ENCODE data around the gene KANSL1.
"Not testable (repeated sequence)": the region's sequence is repeated elsewhere in the genome, so short reads cannot be mapped to it uniquely, and the experiment has no call there.

Gene KANSL1, protein sequence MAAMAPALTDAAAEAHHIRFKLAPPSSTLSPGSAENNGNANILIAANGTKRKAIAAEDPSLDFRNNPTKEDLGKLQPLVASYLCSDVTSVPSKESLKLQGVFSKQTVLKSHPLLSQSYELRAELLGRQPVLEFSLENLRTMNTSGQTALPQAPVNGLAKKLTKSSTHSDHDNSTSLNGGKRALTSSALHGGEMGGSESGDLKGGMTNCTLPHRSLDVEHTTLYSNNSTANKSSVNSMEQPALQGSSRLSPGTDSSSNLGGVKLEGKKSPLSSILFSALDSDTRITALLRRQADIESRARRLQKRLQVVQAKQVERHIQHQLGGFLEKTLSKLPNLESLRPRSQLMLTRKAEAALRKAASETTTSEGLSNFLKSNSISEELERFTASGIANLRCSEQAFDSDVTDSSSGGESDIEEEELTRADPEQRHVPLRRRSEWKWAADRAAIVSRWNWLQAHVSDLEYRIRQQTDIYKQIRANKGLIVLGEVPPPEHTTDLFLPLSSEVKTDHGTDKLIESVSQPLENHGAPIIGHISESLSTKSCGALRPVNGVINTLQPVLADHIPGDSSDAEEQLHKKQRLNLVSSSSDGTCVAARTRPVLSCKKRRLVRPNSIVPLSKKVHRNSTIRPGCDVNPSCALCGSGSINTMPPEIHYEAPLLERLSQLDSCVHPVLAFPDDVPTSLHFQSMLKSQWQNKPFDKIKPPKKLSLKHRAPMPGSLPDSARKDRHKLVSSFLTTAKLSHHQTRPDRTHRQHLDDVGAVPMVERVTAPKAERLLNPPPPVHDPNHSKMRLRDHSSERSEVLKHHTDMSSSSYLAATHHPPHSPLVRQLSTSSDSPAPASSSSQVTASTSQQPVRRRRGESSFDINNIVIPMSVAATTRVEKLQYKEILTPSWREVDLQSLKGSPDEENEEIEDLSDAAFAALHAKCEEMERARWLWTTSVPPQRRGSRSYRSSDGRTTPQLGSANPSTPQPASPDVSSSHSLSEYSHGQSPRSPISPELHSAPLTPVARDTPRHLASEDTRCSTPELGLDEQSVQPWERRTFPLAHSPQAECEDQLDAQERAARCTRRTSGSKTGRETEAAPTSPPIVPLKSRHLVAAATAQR (N-terminal part only)

DNA sequence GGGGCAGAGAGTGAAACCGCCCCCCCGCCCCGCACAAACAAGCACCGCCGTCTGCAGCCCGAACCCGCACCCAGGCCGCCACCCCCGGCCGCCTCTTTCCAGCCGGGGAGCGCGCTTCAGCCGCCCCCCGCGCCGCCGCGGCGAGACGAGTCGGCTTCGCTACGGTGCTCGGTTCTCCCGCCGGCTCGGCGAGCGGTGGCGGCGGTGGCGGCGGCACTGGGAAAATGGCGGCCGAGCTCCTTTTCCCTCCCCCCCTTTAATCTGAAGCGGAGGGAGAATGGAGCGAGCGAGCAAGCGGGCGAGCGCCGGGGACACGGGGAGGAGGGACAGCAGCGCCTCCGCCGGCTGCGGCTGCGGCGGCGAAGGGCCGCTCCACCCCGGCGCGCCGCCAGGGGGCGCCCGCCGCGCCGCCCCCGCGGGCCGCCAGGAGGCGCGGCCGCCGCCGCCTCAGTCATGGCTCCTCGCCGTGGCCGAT lies at the start of gene KANSL1:
Gene KANSL1, minus strand, starts transcription at position 279 of the 475 bp plus-strand sequence. CDS start 21,286 bp downstream, outside the sequence.
- H3K9me3 ChIP-seq (ENCODE audit: insufficient read depth, low read depth, low read length) = peaks cover 3% of the 10 kb centered on the region
- H3K27me3 ChIP-seq (ENCODE audit: insufficient read depth, low read length) = no peaks in the 10 kb centered on the region
- no peaks in the 10 kb centered on the region for H3K36me3 ChIP-seq (ENCODE audit: insufficient read depth, low read depth, low read length)
- peak within 1 kb of the TSS; percentile 90 for H3K4me3 ChIP-seq (ENCODE audit: low read length)
- peak within 1 kb of the TSS; percentile 98 for H3K9ac ChIP-seq (ENCODE audit: low read depth, low read length)
- H3K4me1 ChIP-seq (ENCODE audit: insufficient read depth, low read length) = peaks cover 17% of the 10 kb centered on the region; the same call in 1 of the 2 replicates
- H3K27ac ChIP-seq (ENCODE audit: low read length) = peak within 1 kb of the TSS; percentile 94

DNA sequence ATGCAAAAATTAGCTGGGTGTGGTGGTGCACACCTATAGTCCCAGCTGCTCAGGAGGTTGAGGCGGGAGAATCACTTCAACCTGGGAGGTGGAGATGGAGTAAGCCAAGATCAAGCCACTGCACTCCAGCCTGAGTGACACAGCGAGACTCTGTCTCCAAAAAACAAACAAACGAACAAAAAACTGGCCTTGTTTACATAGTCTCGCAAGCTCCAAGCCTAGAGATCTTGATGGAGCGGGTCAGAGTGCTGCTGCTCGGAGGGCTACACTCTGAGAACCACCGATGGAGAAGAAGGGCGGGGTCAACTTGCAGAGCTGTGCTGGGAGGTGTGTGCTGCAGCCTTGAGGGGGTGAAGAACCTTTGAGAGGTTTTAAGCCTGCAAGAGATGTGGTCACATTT lies 38.1 kb upstream of the KANSL1 start:
- not testable (repeated sequence) for H3K27me3 ChIP-seq (ENCODE audit: insufficient read depth, low read length); H3K9me3 ChIP-seq (ENCODE audit: insufficient read depth, low read depth, low read length); H3K4me3 ChIP-seq (ENCODE audit: low read length); H3K36me3 ChIP-seq (ENCODE audit: insufficient read depth, low read depth, low read length); H3K4me1 ChIP-seq (ENCODE audit: insufficient read depth, low read length); H3K9ac ChIP-seq (ENCODE audit: low read depth, low read length); H3K27ac ChIP-seq (ENCODE audit: low read length)

- H3K27me3 ChIP-seq (ENCODE audit: insufficient read depth, low read length); H3K9me3 ChIP-seq (ENCODE audit: insufficient read depth, low read depth, low read length); H3K27ac ChIP-seq (ENCODE audit: low read length); H3K9ac ChIP-seq (ENCODE audit: low read depth, low read length); H3K4me1 ChIP-seq (ENCODE audit: insufficient read depth, low read length); H3K36me3 ChIP-seq (ENCODE audit: insufficient read depth, low read depth, low read length): not testable (repeated sequence)
- peak overlapping the region; percentile 58; the same call in 1 of the 2 replicates for H3K4me3 ChIP-seq (ENCODE audit: low read length)
Observed at GRCh38 chr17:46225274-46225794, 32.1 kb upstream of the KANSL1 start.

GRCh38 chr17:46224864-46225263 lies 31.6 kb upstream of the KANSL1 start:
- H3K9me3 ChIP-seq (ENCODE audit: insufficient read depth, low read depth, low read length); H3K27ac ChIP-seq (ENCODE audit: low read length); H3K27me3 ChIP-seq (ENCODE audit: insufficient read depth, low read length); H3K36me3 ChIP-seq (ENCODE audit: insufficient read depth, low read depth, low read length); H3K4me1 ChIP-seq (ENCODE audit: insufficient read depth, low read length); H3K9ac ChIP-seq (ENCODE audit: low read depth, low read length): not testable (repeated sequence)
- peak overlapping the region; percentile 58; the same call in 1 of the 2 replicates for H3K4me3 ChIP-seq (ENCODE audit: low read length)

- H3K4me1 ChIP-seq (ENCODE audit: insufficient read depth, low read length); H3K27ac ChIP-seq (ENCODE audit: low read length); H3K27me3 ChIP-seq (ENCODE audit: insufficient read depth, low read length); H3K4me3 ChIP-seq (ENCODE audit: low read length); H3K9ac ChIP-seq (ENCODE audit: low read depth, low read length); H3K9me3 ChIP-seq (ENCODE audit: insufficient read depth, low read depth, low read length): not testable (repeated sequence)
- peaks cover 10% of the 10 kb centered on the region; the same call in 1 of the 2 replicates for H3K36me3 ChIP-seq (ENCODE audit: insufficient read depth, low read depth, low read length)
Observed at GRCh38 chr17:46223041-46223440, 29.8 kb upstream of the KANSL1 start.

- Histone ChIP-seq H3K4me1 (ENCODE audit: insufficient read depth, low read length) (no peaks in the 10 kb centered on the region), H3K9ac (ENCODE audit: low read depth, low read length) (no peak overlapping the region), H3K9me3 (ENCODE audit: insufficient read depth, low read depth, low read length) (no peaks in the 10 kb centered on the region), H3K27ac (ENCODE audit: low read length) (no peak overlapping the region), H3K4me3 (ENCODE audit: low read length) (no peak overlapping the region), H3K27me3 (ENCODE audit: insufficient read depth, low read length) (no peaks in the 10 kb centered on the region), H3K36me3 (ENCODE audit: insufficient read depth, low read depth, low read length) (peaks cover 42% of the 10 kb centered on the region; the same call in 1 of the 2 replicates)
Observed at GRCh38 chr17:46216682-46217081, 23.5 kb upstream of the KANSL1 start.

- Histone ChIP-seq H3K9ac (ENCODE audit: low read depth, low read length) (no peak overlapping the region), H3K27me3 (ENCODE audit: insufficient read depth, low read length) (no peaks in the 10 kb centered on the region), H3K4me3 (ENCODE audit: low read length) (no peak overlapping the region), H3K4me1 (ENCODE audit: insufficient read depth, low read length) (no peaks in the 10 kb centered on the region), H3K27ac (ENCODE audit: low read length) (no peak overlapping the region), H3K9me3 (ENCODE audit: insufficient read depth, low read depth, low read length) (no peaks in the 10 kb centered on the region), H3K36me3 (ENCODE audit: insufficient read depth, low read depth, low read length) (peaks cover 40% of the 10 kb centered on the region; the same call in 1 of the 2 replicates)
Observed at GRCh38 chr17:46212634-46213435, 19.6 kb upstream of the KANSL1 start.

DNA sequence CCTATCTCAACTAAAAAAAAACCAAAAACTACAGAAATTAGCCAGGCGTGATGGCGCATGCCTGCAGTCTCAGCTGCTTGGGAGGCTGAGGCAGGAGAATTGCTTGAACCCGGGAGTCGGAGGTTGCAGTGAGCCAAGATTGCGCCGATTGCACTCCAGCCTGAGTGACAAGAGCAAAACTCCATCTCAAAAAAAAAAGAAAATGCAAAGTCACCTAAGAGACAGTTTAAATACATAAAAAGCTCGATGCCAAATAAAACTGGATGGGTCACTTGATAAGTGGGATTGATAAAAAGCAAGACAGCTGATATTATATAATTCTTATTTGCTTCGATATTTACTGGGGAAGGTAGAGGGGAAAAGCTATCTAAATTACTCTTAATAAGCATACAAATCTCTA lies 15.8 kb upstream of the KANSL1 start:
- no peak overlapping the region for H3K4me3 ChIP-seq (ENCODE audit: low read length)
- no peak overlapping the region for H3K27ac ChIP-seq (ENCODE audit: low read length)
- peaks cover 35% of the 10 kb centered on the region; the same call in 1 of the 2 replicates for H3K36me3 ChIP-seq (ENCODE audit: insufficient read depth, low read depth, low read length)
- 0 out of 2 replicates have a peak, but pooled peaks cover 4% of the 10 kb centered on the region for H3K9me3 ChIP-seq (ENCODE audit: insufficient read depth, low read depth, low read length)
- no peak overlapping the region for H3K9ac ChIP-seq (ENCODE audit: low read depth, low read length)
- H3K27me3 ChIP-seq (ENCODE audit: insufficient read depth, low read length) = no peaks in the 10 kb centered on the region
- H3K4me1 ChIP-seq (ENCODE audit: insufficient read depth, low read length) = no peaks in the 10 kb centered on the region

- H3K9me3 ChIP-seq (ENCODE audit: insufficient read depth, low read depth, low read length) = 0 out of 2 replicates have a peak, but pooled peaks cover 4% of the 10 kb centered on the region
- H3K9ac ChIP-seq (ENCODE audit: low read depth, low read length) = no peak overlapping the region
- H3K4me1 ChIP-seq (ENCODE audit: insufficient read depth, low read length) = no peaks in the 10 kb centered on the region
- H3K36me3 ChIP-seq (ENCODE audit: insufficient read depth, low read depth, low read length) = peaks cover 18% of the 10 kb centered on the region; the same call in 1 of the 2 replicates
- H3K27me3 ChIP-seq (ENCODE audit: insufficient read depth, low read length) = no peaks in the 10 kb centered on the region
- no peak overlapping the region for H3K27ac ChIP-seq (ENCODE audit: low read length)
- H3K4me3 ChIP-seq (ENCODE audit: low read length) = no peak overlapping the region
Observed at GRCh38 chr17:46205975-46206374, 12.7 kb upstream of the KANSL1 start.

DNA sequence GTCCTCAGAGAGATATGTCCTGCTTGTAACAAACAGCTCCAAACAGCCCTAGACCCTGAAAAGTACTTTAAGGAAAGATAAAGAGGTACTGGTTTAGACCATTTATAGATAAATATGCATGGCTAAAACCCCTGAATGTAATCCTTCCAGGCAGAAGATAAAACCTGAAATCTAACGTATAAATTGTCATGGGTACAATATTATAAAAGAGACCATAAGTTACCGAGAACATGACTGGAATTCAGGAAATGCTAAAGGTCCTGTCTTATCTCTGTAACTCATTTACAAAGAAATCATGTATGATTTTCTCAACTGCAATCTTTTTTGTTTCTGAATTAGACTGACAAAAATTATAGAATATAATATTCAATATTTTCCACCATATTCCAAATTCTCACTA lies 9.2 kb upstream of the KANSL1 start:
- Histone ChIP-seq H3K9me3 (ENCODE audit: insufficient read depth, low read depth, low read length) (peaks cover 13% of the 10 kb centered on the region), H3K4me1 (ENCODE audit: insufficient read depth, low read length) (no peaks in the 10 kb centered on the region), H3K9ac (ENCODE audit: low read depth, low read length) (no peak overlapping the region), H3K27me3 (ENCODE audit: insufficient read depth, low read length) (no peaks in the 10 kb centered on the region), H3K36me3 (ENCODE audit: insufficient read depth, low read depth, low read length) (peaks cover 19% of the 10 kb centered on the region; the same call in 1 of the 2 replicates), H3K27ac (ENCODE audit: low read length) (no peak overlapping the region), H3K4me3 (ENCODE audit: low read length) (no peak overlapping the region)

Measured in iPS-20b (cell line).